Endodermal cell (in vitro differentiated cells): ENCODE data around the gene MBP. TPM values are rescaled to one million over a fixed set of nuclear protein-coding genes. Genes with fewer than 3 reads are reported as not detected.

ENCODE experiments used
- DNase-seq: peaks from one replicate; pipeline ENCODE4 v3.0.0-alpha.2; 2017
- H3K27ac ChIP-seq: 2 replicates; pipeline ENCODE4 v1.5.1; 2013; ENCODE audit warnings: mild to moderate bottlenecking, low read depth, low read length, moderate library complexity
- H3K27me3 ChIP-seq: 2 replicates; pipeline ENCODE4 v1.6.1; 2013; ENCODE audit warnings: mild to moderate bottlenecking, low read length, moderate library complexity; ENCODE audit not compliant: insufficient read depth, control insufficient read depth, poor library complexity, severe bottlenecking
- H3K36me3 ChIP-seq: 2 replicates; pipeline ENCODE4 v1.7.0; 2013; ENCODE audit warnings: mild to moderate bottlenecking, low read length, moderate library complexity; ENCODE audit not compliant: control insufficient read depth, insufficient read depth
- H3K4me1 ChIP-seq: one replicate; pipeline ENCODE4 v1.7.0; 2013; ENCODE audit warnings: low read length; ENCODE audit not compliant: control insufficient read depth, insufficient read depth
- H3K4me3 ChIP-seq: 2 replicates; pipeline ENCODE4 v1.5.1; 2013; ENCODE audit warnings: mild to moderate bottlenecking, low read length, moderate library complexity
- H3K9ac ChIP-seq: 2 replicates; pipeline ENCODE4 v1.6.1; 2013; ENCODE audit warnings: mild to moderate bottlenecking, low read length, moderate library complexity; ENCODE audit not compliant: poor library complexity, severe bottlenecking; ENCODE audit errors: extremely low read depth
- H3K9me3 ChIP-seq: 2 replicates; pipeline ENCODE4 v1.6.1; 2013; ENCODE audit warnings: mild to moderate bottlenecking, low read length, moderate library complexity; ENCODE audit not compliant: control insufficient read depth
- H3K27ac Mint-ChIP-seq: 2 replicates; pipeline ENCODE4 v1.8.0; 2020; ENCODE audit warnings: mixed read lengths
- H3K27me3 Mint-ChIP-seq: 2 replicates; pipeline ENCODE4 v1.8.0; 2021; ENCODE audit warnings: mild to moderate bottlenecking, mixed read lengths; ENCODE audit not compliant: insufficient read depth
- H3K36me3 Mint-ChIP-seq: 2 replicates; pipeline ENCODE4 v1.8.0; 2020; ENCODE audit warnings: low read depth, mixed read lengths
- H3K4me1 Mint-ChIP-seq: 2 replicates; pipeline ENCODE4 v1.8.0; 2020; ENCODE audit warnings: mixed read lengths
- H3K4me3 Mint-ChIP-seq: 2 replicates; pipeline ENCODE4 v1.8.0; 2020; ENCODE audit warnings: mild to moderate bottlenecking, moderate library complexity, mixed read lengths
- H3K9me3 Mint-ChIP-seq: 2 replicates; pipeline ENCODE4 v1.8.0; 2020; ENCODE audit warnings: mild to moderate bottlenecking, mixed read lengths
- CTCF ChIP-seq: fragments of 200-600 bp; sonication (generic); conservative IDR thresholded peaks from 2 replicates; pipeline ENCODE4 v1.5.0; 2021; ENCODE audit warnings: antibody characterized with exemption, mild to moderate bottlenecking
- WGBS, 2 experiments: methylation state at CpG; one replicate each; pipeline versions ENCODE4 v1.1.5 to v1.1.7; 2013; ENCODE audit warnings: missing lambda C conversion rate in 2 of 2, mixed read lengths in 1 of 2; ENCODE audit not compliant: insufficient coverage in 1 of 2, insufficient read length in 1 of 2; 5-methylcytosine and 5-hydroxymethylcytosine counted together
- total RNA-seq, 2 donors: library from RNA; stranded (reverse); fragmentation: NEBNext Ultra II Directional in 1 of 2; extraction: Animal tissue kit (Norgen Biotek cat#: 25700) in 1 of 2; gene quantifications; 2 replicates in 1 of 2; 3 replicates in 1 of 2; pipeline ENCODE4 v1.2.1, GENCODE V29; 2021

MBP gene
- total RNA-seq, 2 donors from 2014 or later: 16.3 to 19.0 TPM

GRCh38 chr18:77084688-77085035 is 47.9 kb downstream of the MBP start:
- Histone ChIP-seq H3K27ac (peak overlapping the region; percentile 50), H3K9me3 (no peaks in the 10 kb centered on the region), H3K27me3 (peaks cover 17% of the 10 kb centered on the region), H3K4me1 (no peaks in the 10 kb centered on the region), H3K4me3 (no peak overlapping the region), H3K9ac (no peak overlapping the region), H3K36me3 (no peaks in the 10 kb centered on the region)
- no peak for TF ChIP-seq CTCF
- no peak for DNase-seq
- H3K36me3 Mint-ChIP-seq: peaks cover 1% of the 10 kb centered on the region
- 100% methylated on average over 1 of the region's 1 CpG for WGBS, 2 experiments
- H3K27ac Mint-ChIP-seq: no peak overlapping the region
- H3K27me3 Mint-ChIP-seq: peaks cover 21% of the 10 kb centered on the region
- H3K4me3 Mint-ChIP-seq: no peak overlapping the region
- no peaks in the 10 kb centered on the region for H3K9me3 Mint-ChIP-seq
- peaks cover 13% of the 10 kb centered on the region for H3K4me1 Mint-ChIP-seq

GRCh38 chr18:77082316-77082955 is 50.1 kb downstream of the MBP start:
- no peaks in the 10 kb centered on the region for H3K9me3 Mint-ChIP-seq
- H3K4me3 Mint-ChIP-seq: no peak overlapping the region
- Histone ChIP-seq H3K27ac (no peak overlapping the region), H3K27me3 (peaks cover 17% of the 10 kb centered on the region), H3K4me3 (no peak overlapping the region), H3K9me3 (no peaks in the 10 kb centered on the region), H3K9ac (no peak overlapping the region), H3K4me1 (no peaks in the 10 kb centered on the region), H3K36me3 (no peaks in the 10 kb centered on the region)
- DNase-seq: no peak
- peaks cover 21% of the 10 kb centered on the region for H3K27me3 Mint-ChIP-seq
- H3K4me1 Mint-ChIP-seq: peaks cover 7% of the 10 kb centered on the region
- WGBS, 2 experiments: 87 to 94% methylated on average over 6 to 9 of the region's 9 CpGs
- H3K36me3 Mint-ChIP-seq: peaks cover 1% of the 10 kb centered on the region
- TF ChIP-seq CTCF: no peak
- no peak overlapping the region for H3K27ac Mint-ChIP-seq

GRCh38 chr18:77081390-77081778 is 51.2 kb downstream of the MBP start:
- Mint-ChIP-seq H3K9me3 (no peaks in the 10 kb centered on the region), H3K4me3 (no peak overlapping the region), H3K27me3 (peaks cover 11% of the 10 kb centered on the region), H3K36me3 (peaks cover 1% of the 10 kb centered on the region), H3K27ac (no peak overlapping the region), H3K4me1 (no peaks in the 10 kb centered on the region)
- Histone ChIP-seq H3K4me3 (no peak overlapping the region), H3K9me3 (no peaks in the 10 kb centered on the region), H3K4me1 (no peaks in the 10 kb centered on the region), H3K27ac (no peak overlapping the region), H3K9ac (no peak overlapping the region), H3K36me3 (no peaks in the 10 kb centered on the region), H3K27me3 (peaks cover 7% of the 10 kb centered on the region)
- TF ChIP-seq CTCF: no peak
- 95 to 100% methylated on average over 2 of the region's 2 CpGs for WGBS, 2 experiments
- DNase-seq: no peak
